Activated T-cell treated with anti-CD3 and anti-CD28 coated beads, Interleukin-2, amount 50 U/mL, for 24 hours (primary cell): Measurements from ENCODE around the gene CTRL.

Experiments used
- DNase-seq: peaks from one replicate; pipeline ENCODE4 v3.0.0-alpha.2; 2020
- H3K27ac Mint-ChIP-seq: 2 replicates; pipeline ENCODE4 v1.8.0; 2020; ENCODE audit warnings: mild to moderate bottlenecking, mixed read lengths
- H3K27me3 Mint-ChIP-seq: 2 replicates; pipeline ENCODE4 v1.8.0; 2020; ENCODE audit warnings: mixed read lengths
- H3K36me3 Mint-ChIP-seq: 2 replicates; pipeline ENCODE4 v1.8.0; 2020; ENCODE audit warnings: low read depth, mixed read lengths
- H3K4me1 Mint-ChIP-seq: 2 replicates; pipeline ENCODE4 v1.8.0; 2020; ENCODE audit warnings: low read depth, mixed read lengths
- H3K4me3 Mint-ChIP-seq: 2 replicates; pipeline ENCODE4 v1.8.0; 2020; ENCODE audit warnings: mild to moderate bottlenecking, moderate library complexity, mixed read lengths
- H3K9me3 Mint-ChIP-seq: 2 replicates; pipeline ENCODE4 v1.8.0; 2020; ENCODE audit warnings: mixed read lengths

CTRL gene

DNA sequence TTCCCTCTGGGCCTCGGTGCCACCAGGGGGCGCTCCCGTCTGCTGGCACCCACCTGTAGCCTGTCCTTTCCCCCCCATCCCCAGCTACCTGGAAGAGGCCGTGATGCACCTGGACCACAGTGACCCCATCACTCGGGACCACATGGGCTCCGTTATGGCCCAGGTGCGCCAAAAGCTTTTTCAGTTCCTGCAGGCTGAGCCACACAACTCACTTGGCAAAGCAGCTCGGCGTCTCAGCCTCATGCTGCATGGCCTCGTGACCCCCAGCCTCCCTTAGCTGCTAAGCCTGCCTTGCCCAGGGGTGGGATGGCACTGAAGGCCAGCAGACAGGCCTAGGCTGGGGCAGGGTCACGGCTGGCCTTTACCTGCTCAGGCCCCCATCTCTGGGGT, 47.8 kb downstream of the CTRL start:
- H3K36me3 Mint-ChIP-seq: peaks cover 75% of the 10 kb centered on the region
- no peaks in the 10 kb centered on the region for H3K4me1 Mint-ChIP-seq
- H3K4me3 Mint-ChIP-seq: no peak overlapping the region
- DNase-seq: peak; percentile 83
- H3K27me3 Mint-ChIP-seq: no peaks in the 10 kb centered on the region
- H3K9me3 Mint-ChIP-seq: no peaks in the 10 kb centered on the region
- H3K27ac Mint-ChIP-seq: peak overlapping the region; percentile 41

DNA sequence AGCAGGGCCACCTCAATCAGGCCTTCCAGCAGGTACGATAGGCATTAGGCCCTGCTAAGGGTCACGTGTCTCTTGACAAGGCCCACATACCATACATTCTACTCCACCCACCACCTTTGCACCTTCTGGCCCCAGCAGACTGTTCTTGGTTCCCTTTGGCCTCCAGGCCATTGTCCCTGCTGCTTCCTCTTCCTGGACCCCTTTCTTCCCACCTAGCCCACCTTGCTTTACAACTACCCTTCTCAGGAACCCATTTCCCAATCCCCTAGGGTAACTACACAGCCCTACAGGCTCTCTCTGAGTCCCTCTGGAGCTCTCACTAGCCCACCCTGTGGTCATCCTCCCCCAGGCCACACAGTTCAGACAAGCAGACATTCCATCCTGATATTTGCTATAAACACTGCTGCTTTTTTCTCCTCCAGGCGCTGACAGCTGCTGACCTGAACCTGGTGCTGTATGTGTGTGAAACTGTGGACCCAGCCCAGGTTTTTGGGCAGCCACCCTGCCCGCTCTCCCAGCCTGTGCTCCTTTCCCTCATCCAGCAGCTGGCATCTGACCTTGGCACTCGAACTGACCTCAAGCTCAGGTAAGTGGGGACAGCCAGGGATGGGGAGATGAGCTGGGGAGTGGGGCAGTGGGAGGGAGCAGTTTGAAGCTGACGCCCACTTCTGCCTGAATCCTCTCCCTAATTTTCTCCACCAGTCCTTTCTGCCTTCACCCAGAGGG, 48.4 kb downstream of the CTRL start:
- no peak for DNase-seq
- peaks cover 81% of the 10 kb centered on the region for H3K36me3 Mint-ChIP-seq
- no peak overlapping the region for H3K4me3 Mint-ChIP-seq
- no peaks in the 10 kb centered on the region for H3K27me3 Mint-ChIP-seq
- H3K4me1 Mint-ChIP-seq: no peaks in the 10 kb centered on the region
- H3K9me3 Mint-ChIP-seq: no peaks in the 10 kb centered on the region
- peak overlapping the region; percentile 41 for H3K27ac Mint-ChIP-seq

DNA sequence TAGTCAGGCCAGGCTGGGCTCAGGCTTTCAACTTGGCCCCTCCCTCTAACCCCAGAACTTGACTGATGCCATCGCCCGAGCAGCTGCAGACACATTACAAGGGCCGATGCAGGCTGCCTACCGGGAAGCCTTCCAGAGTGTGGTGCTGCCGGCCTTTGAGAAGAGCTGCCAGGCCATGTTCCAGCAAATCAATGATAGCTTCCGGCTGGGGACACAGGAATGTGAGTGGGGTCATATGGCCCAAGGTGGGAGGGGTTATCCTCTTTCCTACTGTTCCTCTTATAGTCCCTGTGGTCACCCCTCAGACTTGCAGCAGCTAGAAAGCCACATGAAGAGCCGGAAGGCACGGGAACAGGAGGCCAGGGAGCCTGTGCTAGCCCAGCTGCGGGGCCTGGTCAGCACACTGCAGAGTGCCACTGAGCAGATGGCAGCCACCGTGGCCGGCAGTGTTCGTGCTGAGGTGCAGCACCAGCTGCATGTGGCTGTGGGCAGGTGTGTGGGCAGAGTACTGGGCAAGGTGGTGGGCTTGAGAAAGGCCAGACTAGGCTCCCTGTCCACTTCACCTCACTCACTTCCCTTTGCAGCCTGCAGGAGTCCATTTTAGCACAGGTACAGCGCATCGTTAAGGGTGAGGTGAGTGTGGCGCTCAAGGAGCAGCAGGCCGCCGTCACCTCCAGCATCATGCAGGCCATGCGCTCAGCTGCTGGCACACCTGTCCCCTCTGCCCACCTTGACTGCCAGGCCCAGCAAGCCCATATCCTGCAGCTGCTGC, 49.1 kb downstream of the CTRL start:
- DNase-seq: no peak
- H3K4me1 Mint-ChIP-seq: no peaks in the 10 kb centered on the region
- no peaks in the 10 kb centered on the region for H3K9me3 Mint-ChIP-seq
- H3K27me3 Mint-ChIP-seq: no peaks in the 10 kb centered on the region
- H3K4me3 Mint-ChIP-seq: no peak overlapping the region
- peak overlapping the region; percentile 41 for H3K27ac Mint-ChIP-seq
- H3K36me3 Mint-ChIP-seq: peaks cover 88% of the 10 kb centered on the region

DNA sequence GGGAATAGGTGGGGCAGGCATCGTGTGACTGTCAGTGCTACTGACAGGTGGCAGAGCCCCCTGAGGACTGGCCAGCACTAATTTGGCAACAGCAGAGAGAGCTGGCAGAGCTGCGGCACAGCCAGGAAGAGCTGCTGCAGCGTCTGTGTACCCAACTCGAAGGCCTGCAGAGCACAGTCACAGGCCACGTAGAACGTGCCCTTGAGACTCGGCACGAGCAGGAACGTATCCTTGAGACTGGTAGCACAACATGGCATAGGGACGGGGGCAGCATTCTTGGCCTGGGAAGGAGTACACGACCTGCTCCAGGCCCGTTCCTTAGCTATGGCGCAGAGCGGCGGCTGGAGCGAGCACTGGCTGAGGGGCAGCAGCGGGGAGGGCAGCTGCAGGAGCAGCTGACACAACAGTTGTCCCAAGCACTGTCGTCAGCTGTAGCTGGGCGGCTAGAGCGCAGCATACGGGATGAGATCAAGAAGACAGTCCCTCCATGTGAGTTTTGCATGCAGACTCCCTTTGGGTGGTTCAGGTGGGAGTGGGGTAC, 50.0 kb downstream of the CTRL start:
- Mint-ChIP-seq H3K27ac (no peak overlapping the region), H3K4me3 (no peak overlapping the region), H3K36me3 (peaks cover 97% of the 10 kb centered on the region), H3K9me3 (no peaks in the 10 kb centered on the region), H3K27me3 (no peaks in the 10 kb centered on the region), H3K4me1 (no peaks in the 10 kb centered on the region)
- no peak for DNase-seq

DNA sequence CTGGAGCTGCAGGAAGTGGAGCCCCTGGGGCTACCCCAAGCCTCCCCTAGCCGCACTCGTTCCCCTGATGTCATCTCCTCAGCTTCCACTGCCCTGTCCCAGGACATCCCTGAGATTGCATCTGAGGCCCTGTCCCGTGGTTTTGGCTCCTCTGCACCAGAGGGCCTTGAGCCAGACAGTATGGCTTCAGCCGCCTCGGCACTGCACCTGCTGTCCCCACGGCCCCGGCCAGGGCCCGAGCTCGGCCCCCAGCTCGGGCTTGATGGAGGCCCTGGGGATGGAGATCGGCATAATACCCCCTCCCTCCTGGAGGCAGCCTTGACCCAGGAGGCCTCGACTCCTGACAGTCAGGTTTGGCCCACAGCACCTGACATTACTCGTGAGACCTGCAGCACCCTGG, 51.1 kb downstream of the CTRL start:
- Mint-ChIP-seq H3K27me3 (no peaks in the 10 kb centered on the region), H3K4me3 (no peak overlapping the region), H3K27ac (no peak overlapping the region), H3K9me3 (no peaks in the 10 kb centered on the region), H3K4me1 (peaks cover 8% of the 10 kb centered on the region), H3K36me3 (peaks cover 99% of the 10 kb centered on the region)
- DNase-seq: no peak

DNA sequence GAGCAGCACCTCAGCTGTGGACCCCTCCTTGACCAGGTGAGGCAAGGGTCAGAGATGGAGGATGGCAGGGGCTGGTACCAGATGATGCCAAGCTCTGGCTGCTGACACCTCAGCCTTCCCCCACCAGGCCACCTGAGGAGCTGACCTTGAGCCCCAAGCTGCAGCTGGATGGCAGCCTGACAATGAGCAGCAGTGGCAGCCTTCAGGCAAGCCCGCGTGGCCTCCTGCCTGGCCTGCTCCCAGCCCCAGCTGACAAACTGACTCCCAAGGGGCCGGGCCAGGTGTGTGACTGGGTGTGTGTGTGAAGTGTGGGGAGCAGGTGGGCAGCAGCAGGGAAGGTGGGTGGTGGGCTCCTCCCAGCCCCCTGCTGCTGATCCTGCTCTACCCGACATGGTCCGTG, 51.7 kb downstream of the CTRL start:
- Mint-ChIP-seq H3K9me3 (no peaks in the 10 kb centered on the region), H3K27me3 (no peaks in the 10 kb centered on the region), H3K36me3 (peaks cover 100% of the 10 kb centered on the region), H3K27ac (no peak overlapping the region), H3K4me1 (peaks cover 15% of the 10 kb centered on the region), H3K4me3 (no peak overlapping the region)
- no peak for DNase-seq
